ENCODE results near the gene LANCL2.

The LANCL2 gene

DNA sequence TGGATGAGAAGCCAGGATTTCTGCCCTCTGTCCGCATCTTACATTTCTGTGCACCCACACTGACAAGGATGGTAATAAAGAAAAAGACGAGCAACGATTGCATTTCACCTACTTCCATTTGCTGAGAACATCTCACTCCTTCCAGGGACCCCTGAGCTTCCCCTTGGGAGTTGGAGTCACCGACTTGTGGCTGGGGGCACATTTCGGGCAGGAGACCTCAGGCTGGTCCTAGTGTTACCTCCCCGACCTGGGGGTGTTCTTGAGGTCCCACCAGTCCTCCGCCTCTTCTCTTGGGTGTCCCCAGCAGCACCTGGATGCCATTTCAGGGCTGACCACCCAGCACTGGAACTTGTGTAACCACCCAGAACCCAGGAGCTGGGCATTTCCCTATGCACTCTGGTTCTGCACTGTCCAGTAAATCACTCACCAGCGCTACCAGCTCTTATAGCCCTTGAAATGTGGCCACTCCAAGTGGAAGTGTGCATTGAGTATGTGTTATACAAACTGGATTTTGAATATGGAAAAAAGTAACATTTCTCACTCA is 84.9 kb downstream of the LANCL2 start:
- TF ChIP-seq CTCF (conservative IDR thresholded peaks at IDR 0.05; ENCODE audit: control insufficient read depth, insufficient read depth, low read depth, low read length): no peak
- no peak overlapping the region for H3K4me3 ChIP-seq (ENCODE audit: control insufficient read depth, low read depth, low read length)
- DNase-seq (ENCODE audit: low read depth): no peak

DNA sequence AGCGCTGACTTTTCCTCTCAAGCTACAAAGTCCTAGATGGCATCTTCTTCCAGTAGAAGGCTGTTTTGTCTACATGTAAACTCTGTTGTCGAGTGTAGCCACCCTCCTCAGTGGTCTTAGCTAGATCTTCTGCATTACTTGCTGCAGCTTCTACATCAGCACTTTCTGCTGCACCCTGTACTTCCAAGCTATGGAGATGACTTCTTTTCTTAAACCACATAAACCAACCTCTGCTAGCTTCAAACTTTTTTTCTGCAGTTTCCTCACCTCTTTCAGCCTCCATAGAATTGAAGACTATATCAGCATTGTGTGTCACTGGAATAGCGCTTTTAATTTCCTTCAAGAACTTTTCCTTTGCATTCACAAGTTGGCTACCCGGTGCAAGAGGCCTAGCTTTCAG is 87.8 kb downstream of the LANCL2 start:
- no peak overlapping the region for H3K4me3 ChIP-seq (ENCODE audit: control insufficient read depth, low read depth, low read length)
- no peak for TF ChIP-seq CTCF (conservative IDR thresholded peaks at IDR 0.05; ENCODE audit: control insufficient read depth, insufficient read depth, low read depth, low read length)
- no peak for DNase-seq (ENCODE audit: low read depth)

- no peak for TF ChIP-seq CTCF (conservative IDR thresholded peaks at IDR 0.05; ENCODE audit: control insufficient read depth, insufficient read depth, low read depth, low read length)
- no peak for DNase-seq (ENCODE audit: low read depth)
- no peak overlapping the region for H3K4me3 ChIP-seq (ENCODE audit: control insufficient read depth, low read depth, low read length)
Observed at GRCh38 chr7:55457801-55458200, 92.7 kb downstream of the LANCL2 start.

- no peak for DNase-seq (ENCODE audit: low read depth)
- no peak for TF ChIP-seq CTCF (conservative IDR thresholded peaks at IDR 0.05; ENCODE audit: control insufficient read depth, insufficient read depth, low read depth, low read length)
- H3K4me3 ChIP-seq (ENCODE audit: control insufficient read depth, low read depth, low read length): no peak overlapping the region
Observed at GRCh38 chr7:55458351-55458750, 93.2 kb downstream of the LANCL2 start.

DNA sequence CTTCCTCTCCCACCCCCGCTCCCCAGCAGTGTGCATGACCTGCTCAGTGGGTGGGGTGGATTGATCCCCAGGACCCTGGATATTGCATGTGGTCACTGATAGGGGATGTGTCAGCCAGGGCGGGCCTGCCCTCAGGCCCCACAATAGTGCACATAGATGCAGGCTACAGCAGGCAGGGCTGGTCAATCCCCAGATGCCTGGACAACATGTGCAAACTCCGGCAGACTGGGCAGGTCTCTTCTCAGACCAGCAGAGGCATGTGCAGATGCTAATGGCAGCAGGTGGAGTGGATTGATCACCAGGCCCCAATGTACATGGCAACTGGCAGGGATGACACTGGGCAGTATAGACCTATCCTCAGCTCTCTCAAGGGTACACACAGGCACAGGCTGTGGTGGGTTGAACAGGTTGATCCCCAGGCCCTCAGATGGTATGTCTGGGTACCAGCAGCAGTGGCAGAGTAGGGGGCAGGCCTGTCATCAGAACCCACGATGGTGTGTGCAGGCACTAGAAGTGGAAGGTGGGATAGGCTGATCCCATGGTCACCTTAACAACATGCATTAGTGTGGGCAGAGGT is 98.6 kb downstream of the LANCL2 start:
- no peak for DNase-seq (ENCODE audit: low read depth)
- H3K4me3 ChIP-seq (ENCODE audit: control insufficient read depth, low read depth, low read length): no peak overlapping the region
- TF ChIP-seq CTCF (conservative IDR thresholded peaks at IDR 0.05; ENCODE audit: control insufficient read depth, insufficient read depth, low read depth, low read length): no peak

GRCh38 chr7:55464422-55464821 is 99.3 kb downstream of the LANCL2 start:
- no peak for TF ChIP-seq CTCF (conservative IDR thresholded peaks at IDR 0.05; ENCODE audit: control insufficient read depth, insufficient read depth, low read depth, low read length)
- DNase-seq (ENCODE audit: low read depth): no peak
- no peak overlapping the region for H3K4me3 ChIP-seq (ENCODE audit: control insufficient read depth, low read depth, low read length)

- no peak for DNase-seq (ENCODE audit: low read depth)
- no peak overlapping the region for H3K4me3 ChIP-seq (ENCODE audit: control insufficient read depth, low read depth, low read length)
- TF ChIP-seq CTCF (conservative IDR thresholded peaks at IDR 0.05; ENCODE audit: control insufficient read depth, insufficient read depth, low read depth, low read length): no peak
Observed at GRCh38 chr7:55465691-55466090, 100.6 kb downstream of the LANCL2 start.
